Liver (tissue), 9 donors: ENCODE measurements around the gene ERVV-1. TPM values are rescaled to one million over a fixed set of nuclear protein-coding genes. Genes with fewer than 3 reads are reported as not detected.

Experiments
- DNase-seq: peaks from one replicate; pipeline ENCODE4 v3.0.0-alpha.2; 2017; ENCODE audit warnings: low spot score
- H3K27ac ChIP-seq, 2 donors: one replicate each; pipeline ENCODE4 v1.7.0; 2013; ENCODE audit warnings: inconsistent platforms in 2 of 2, low read length in 2 of 2, control low read depth in 1 of 2, low read depth in 1 of 2, mild to moderate bottlenecking in 1 of 2
- H3K27me3 ChIP-seq, 4 donors: one replicate each; pipeline versions ENCODE4 v1.6.1 to v1.7.0; 2013; ENCODE audit warnings: low read length in 3 of 4, inconsistent platforms in 1 of 4, mild to moderate bottlenecking in 1 of 4, moderate library complexity in 1 of 4; ENCODE audit not compliant: control insufficient read depth in 4 of 4, insufficient read depth in 4 of 4
- H3K36me3 ChIP-seq, 4 donors: one replicate each; pipeline versions ENCODE4 v1.6.1 to v1.7.0; 2013; ENCODE audit warnings: low read length in 3 of 4, mild to moderate bottlenecking in 3 of 4, low read depth in 1 of 4, moderate library complexity in 1 of 4; ENCODE audit not compliant: control insufficient read depth in 4 of 4, insufficient read depth in 3 of 4
- H3K4me1 ChIP-seq, 4 donors: one replicate each; pipeline versions ENCODE4 v1.6.1 to v1.7.0; 2013; ENCODE audit warnings: low read length in 3 of 4, mild to moderate bottlenecking in 3 of 4, moderate library complexity in 1 of 4; ENCODE audit not compliant: control insufficient read depth in 4 of 4, insufficient read depth in 4 of 4
- H3K4me3 ChIP-seq, 3 donors: one replicate each; pipeline versions ENCODE4 v1.6.1 to v1.7.0; 2013; ENCODE audit warnings: low read length in 3 of 3, control low read depth in 1 of 3, low read depth in 1 of 3, mild to moderate bottlenecking in 1 of 3
- H3K9ac ChIP-seq, 2 donors: one replicate each; pipeline ENCODE4 v1.7.0; 2013; ENCODE audit warnings: low read length in 2 of 2, mild to moderate bottlenecking in 2 of 2, moderate library complexity in 2 of 2, control low read depth in 1 of 2, low read depth in 1 of 2
- H3K9me3 ChIP-seq, 4 donors: one replicate each; pipeline versions ENCODE4 v1.6.1 to v1.7.0; 2013; ENCODE audit warnings: low read length in 3 of 4; ENCODE audit not compliant: control insufficient read depth in 4 of 4
- EGR1 ChIP-seq, 2 donors: IDR thresholded peaks; 2 replicates each; pipeline ENCODE4 v1.6.1; 2016 to 2018; ENCODE audit warnings: antibody characterized with exemption in 2 of 2, low read depth in 2 of 2
- FOXA1 ChIP-seq: IDR thresholded peaks from 2 replicates; pipeline ENCODE4 v1.6.1; 2016; ENCODE audit warnings: antibody characterized with exemption
- FOXA2 ChIP-seq: IDR thresholded peaks from 2 replicates; pipeline ENCODE4 v1.6.1; 2016; ENCODE audit warnings: antibody characterized with exemption
- GABPA ChIP-seq, 2 donors: IDR thresholded peaks in 1 of 2; conservative IDR thresholded peaks in 1 of 2; 2 replicates each; pipeline ENCODE4 v1.6.1; 2016; ENCODE audit warnings: antibody characterized with exemption in 2 of 2, mild to moderate bottlenecking in 1 of 2, moderate library complexity in 1 of 2
- HNF4A ChIP-seq, 2 donors: conservative IDR thresholded peaks; 2 replicates each; pipeline ENCODE4 v1.6.1; 2016; ENCODE audit warnings: antibody characterized with exemption in 2 of 2, mild to moderate bottlenecking in 2 of 2
- HNF4G ChIP-seq: IDR thresholded peaks from 2 replicates; pipeline ENCODE4 v1.6.1; 2016; ENCODE audit warnings: antibody characterized with exemption
- JUND ChIP-seq, 2 donors: IDR thresholded peaks; 2 replicates each; pipeline ENCODE4 v1.6.1; 2016; ENCODE audit warnings: antibody characterized with exemption in 2 of 2
- NR2F2 ChIP-seq: IDR thresholded peaks from 2 replicates; pipeline ENCODE4 v1.6.1; 2016; ENCODE audit warnings: antibody characterized with exemption
- RAD21 ChIP-seq, 2 donors: IDR thresholded peaks; 2 replicates each; pipeline ENCODE4 v1.6.1; 2016; ENCODE audit warnings: antibody characterized with exemption in 2 of 2, mild to moderate bottlenecking in 2 of 2
- RXRA ChIP-seq, 2 donors: IDR thresholded peaks; 2 replicates each; pipeline ENCODE4 v1.6.1; 2017 to 2018; ENCODE audit warnings: antibody characterized with exemption in 2 of 2, mild to moderate bottlenecking in 1 of 2
- WGBS: extraction: QIAGEN DNeasy Blood & Tissue Kit; methylation state at CpG from one replicate; pipeline ENCODE4 v1.1.7; 2013; 5-methylcytosine and 5-hydroxymethylcytosine counted together
- polyA plus RNA-seq, 2 donors: library from polyadenylated mRNA; stranded (reverse) in 1 of 2; unstranded in 1 of 2; fragments of 200-250 nt in 1 of 2; fragments of >200 nt in 1 of 2; fragmentation: Nextera tagmentation in 1 of 2; extraction: Ambion mirVana in 1 of 2; gene quantifications; one replicate each; pipeline versions ENCODE4 v1.2.1 to v1.2.3, GENCODE V29; 2013 to 2015
- total RNA-seq, 2 donors: library from RNA; depleted of rRNA; stranded (reverse); fragments of >200 nt; gene quantifications; one replicate each; pipeline ENCODE4 v1.2.3, GENCODE V29; 2014
- TF ChIP-seq, protein P1 (sequence below): fragments of 150-350 bp; IDR thresholded peaks from 2 replicates; pipeline ENCODE4 v1.5.1; 2017; ENCODE audit warnings: improper control_type of control experiment, low read depth, low read length; ENCODE audit not compliant: missing input control
- TF ChIP-seq, protein P2 (sequence below): IDR thresholded peaks from 2 replicates; pipeline ENCODE4 v1.6.1; 2016; ENCODE audit warnings: antibody characterized with exemption, mild to moderate bottlenecking
- TF ChIP-seq, protein P3 (sequence below): IDR thresholded peaks from 2 replicates; pipeline ENCODE4 v1.6.1; 2016; ENCODE audit warnings: antibody characterized with exemption
- TF ChIP-seq, protein P4 (sequence below): IDR thresholded peaks from 2 replicates; pipeline ENCODE4 v1.6.1; 2016; ENCODE audit warnings: antibody characterized with exemption
- TF ChIP-seq, protein P5 (sequence below): IDR thresholded peaks from 2 replicates; pipeline ENCODE4 v1.6.1; 2016; ENCODE audit warnings: antibody characterized with exemption
- donor health status: healthy.
- donor health status: healthy.
- donor health status: healthy.
- donor health status: healthy.
- donor health status: healthy.

ERVV-1 gene
- total and polyA plus RNA-seq, 4 donors, result not detected

DNA sequence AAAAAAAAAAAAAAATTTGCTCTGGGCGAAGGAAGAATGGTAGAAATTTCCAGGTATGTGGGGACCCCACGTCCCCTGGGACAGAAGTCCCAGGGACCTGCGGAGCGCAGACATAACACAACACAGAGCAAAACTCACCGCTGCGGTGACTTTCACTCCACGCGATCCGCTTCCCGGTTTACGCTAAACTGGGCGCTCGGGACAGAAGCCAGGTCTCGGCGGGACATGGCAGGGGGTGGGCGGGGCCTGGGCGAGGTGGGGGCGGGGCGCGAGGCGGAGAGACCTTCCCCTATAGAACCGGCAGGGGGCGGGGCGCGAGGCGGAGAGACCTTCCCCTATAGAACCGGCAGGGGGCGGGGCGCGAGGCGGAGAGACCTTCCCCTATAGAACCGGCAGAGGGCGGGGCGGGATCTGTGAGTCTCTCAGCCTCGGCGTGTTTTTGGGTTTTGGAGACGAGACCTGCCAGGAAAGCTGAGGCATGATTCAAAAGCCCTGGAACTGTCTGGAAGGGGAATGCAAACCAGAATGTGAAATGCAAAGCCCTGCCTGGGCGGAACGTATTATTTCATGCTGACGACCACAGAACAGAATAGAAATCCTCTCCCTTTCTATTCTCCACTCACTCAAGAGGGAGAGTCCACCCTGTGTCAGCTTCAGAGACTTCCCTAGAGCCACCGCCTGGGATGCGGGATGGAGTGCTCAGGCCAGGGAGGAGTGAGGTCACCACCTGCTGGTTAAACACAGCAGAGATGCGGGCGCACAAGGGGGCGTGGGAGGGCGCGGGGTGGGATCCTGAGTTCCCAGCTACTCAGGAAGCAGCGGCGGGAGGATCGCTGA lies 20.2 kb upstream of the ERVV-1 start:
- peaks cover 9 to 23% (median 12%) of the 10 kb centered on the region in 4 donors for H3K9me3 ChIP-seq
- H3K4me1 ChIP-seq, result no peaks in the 10 kb centered on the region
- no peaks in the 10 kb centered on the region for H3K36me3 ChIP-seq
- 5% methylated on average over 50 of the region's 50 CpGs for WGBS
- H3K27ac ChIP-seq, result peak overlapping the region; percentile 41 to 66
- TF ChIP-seq, protein P1, sequence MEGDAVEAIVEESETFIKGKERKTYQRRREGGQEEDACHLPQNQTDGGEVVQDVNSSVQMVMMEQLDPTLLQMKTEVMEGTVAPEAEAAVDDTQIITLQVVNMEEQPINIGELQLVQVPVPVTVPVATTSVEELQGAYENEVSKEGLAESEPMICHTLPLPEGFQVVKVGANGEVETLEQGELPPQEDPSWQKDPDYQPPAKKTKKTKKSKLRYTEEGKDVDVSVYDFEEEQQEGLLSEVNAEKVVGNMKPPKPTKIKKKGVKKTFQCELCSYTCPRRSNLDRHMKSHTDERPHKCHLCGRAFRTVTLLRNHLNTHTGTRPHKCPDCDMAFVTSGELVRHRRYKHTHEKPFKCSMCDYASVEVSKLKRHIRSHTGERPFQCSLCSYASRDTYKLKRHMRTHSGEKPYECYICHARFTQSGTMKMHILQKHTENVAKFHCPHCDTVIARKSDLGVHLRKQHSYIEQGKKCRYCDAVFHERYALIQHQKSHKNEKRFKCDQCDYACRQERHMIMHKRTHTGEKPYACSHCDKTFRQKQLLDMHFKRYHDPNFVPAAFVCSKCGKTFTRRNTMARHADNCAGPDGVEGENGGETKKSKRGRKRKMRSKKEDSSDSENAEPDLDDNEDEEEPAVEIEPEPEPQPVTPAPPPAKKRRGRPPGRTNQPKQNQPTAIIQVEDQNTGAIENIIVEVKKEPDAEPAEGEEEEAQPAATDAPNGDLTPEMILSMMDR, result peak; percentile 23
- TF ChIP-seq RAD21 (IDR thresholded peaks at IDR 0.05), result no peak
- no peaks in the 10 kb centered on the region for H3K27me3 ChIP-seq
- peak; percentile 76 for DNase-seq
- peak overlapping the region; percentile 31 to 59 (median 54) for H3K4me3 ChIP-seq
- H3K9ac ChIP-seq, result peak overlapping the region in 1 of 2 donors; percentile 16

DNA sequence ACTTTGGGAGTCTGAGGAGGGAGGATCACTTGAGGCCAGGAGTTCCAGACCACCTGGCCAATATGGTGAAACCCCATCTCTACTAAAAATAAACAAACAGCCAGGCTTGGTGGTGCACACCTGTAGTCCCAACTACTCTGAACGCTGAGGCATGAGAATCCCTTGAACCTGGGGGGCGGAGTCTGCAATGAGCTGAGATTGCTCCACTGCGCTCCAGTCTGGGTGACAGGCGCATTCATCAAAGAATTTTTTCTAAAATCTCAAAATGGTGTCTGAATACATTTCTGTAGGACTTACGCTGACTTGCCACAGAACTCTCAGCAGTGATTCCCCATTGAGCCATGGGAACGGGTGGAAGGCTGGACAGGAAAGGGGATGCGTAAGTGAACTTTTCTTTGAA lies 18.0 kb upstream of the ERVV-1 start:
- H3K36me3 ChIP-seq, result no peaks in the 10 kb centered on the region
- no peak overlapping the region for H3K9ac ChIP-seq
- peaks cover 9 to 23% (median 10%) of the 10 kb centered on the region in 4 donors for H3K9me3 ChIP-seq
- no peak for DNase-seq
- no peak overlapping the region for H3K4me3 ChIP-seq
- H3K27ac ChIP-seq, result no peak overlapping the region
- no peaks in the 10 kb centered on the region for H3K27me3 ChIP-seq
- no peak for TF ChIP-seq JUND (IDR thresholded peaks at IDR 0.05)
- TF ChIP-seq EGR1 (IDR thresholded peaks at IDR 0.05; ENCODE audit: low read depth in 2 of 2), result no peak
- TF ChIP-seq RAD21 (IDR thresholded peaks at IDR 0.05), result no peak
- TF ChIP-seq HNF4A (conservative IDR thresholded peaks at IDR 0.05), result no peak
- TF ChIP-seq RXRA (IDR thresholded peaks at IDR 0.05), result no peak
- TF ChIP-seq, protein P1, result no peak
- TF ChIP-seq, protein P2, sequence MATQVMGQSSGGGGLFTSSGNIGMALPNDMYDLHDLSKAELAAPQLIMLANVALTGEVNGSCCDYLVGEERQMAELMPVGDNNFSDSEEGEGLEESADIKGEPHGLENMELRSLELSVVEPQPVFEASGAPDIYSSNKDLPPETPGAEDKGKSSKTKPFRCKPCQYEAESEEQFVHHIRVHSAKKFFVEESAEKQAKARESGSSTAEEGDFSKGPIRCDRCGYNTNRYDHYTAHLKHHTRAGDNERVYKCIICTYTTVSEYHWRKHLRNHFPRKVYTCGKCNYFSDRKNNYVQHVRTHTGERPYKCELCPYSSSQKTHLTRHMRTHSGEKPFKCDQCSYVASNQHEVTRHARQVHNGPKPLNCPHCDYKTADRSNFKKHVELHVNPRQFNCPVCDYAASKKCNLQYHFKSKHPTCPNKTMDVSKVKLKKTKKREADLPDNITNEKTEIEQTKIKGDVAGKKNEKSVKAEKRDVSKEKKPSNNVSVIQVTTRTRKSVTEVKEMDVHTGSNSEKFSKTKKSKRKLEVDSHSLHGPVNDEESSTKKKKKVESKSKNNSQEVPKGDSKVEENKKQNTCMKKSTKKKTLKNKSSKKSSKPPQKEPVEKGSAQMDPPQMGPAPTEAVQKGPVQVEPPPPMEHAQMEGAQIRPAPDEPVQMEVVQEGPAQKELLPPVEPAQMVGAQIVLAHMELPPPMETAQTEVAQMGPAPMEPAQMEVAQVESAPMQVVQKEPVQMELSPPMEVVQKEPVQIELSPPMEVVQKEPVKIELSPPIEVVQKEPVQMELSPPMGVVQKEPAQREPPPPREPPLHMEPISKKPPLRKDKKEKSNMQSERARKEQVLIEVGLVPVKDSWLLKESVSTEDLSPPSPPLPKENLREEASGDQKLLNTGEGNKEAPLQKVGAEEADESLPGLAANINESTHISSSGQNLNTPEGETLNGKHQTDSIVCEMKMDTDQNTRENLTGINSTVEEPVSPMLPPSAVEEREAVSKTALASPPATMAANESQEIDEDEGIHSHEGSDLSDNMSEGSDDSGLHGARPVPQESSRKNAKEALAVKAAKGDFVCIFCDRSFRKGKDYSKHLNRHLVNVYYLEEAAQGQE, result no peak
- TF ChIP-seq FOXA2, result no peak
- no peak for TF ChIP-seq GABPA (IDR thresholded peaks at IDR 0.05 in 1 of 2, conservative IDR thresholded peaks at IDR 0.05 in 1 of 2)
- no peak for TF ChIP-seq FOXA1
- TF ChIP-seq, protein P3, sequence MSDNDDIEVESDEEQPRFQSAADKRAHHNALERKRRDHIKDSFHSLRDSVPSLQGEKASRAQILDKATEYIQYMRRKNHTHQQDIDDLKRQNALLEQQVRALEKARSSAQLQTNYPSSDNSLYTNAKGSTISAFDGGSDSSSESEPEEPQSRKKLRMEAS, result no peak
- TF ChIP-seq NR2F2, result no peak
- TF ChIP-seq, protein P4, sequence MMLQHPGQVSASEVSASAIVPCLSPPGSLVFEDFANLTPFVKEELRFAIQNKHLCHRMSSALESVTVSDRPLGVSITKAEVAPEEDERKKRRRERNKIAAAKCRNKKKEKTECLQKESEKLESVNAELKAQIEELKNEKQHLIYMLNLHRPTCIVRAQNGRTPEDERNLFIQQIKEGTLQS, result no peak
- TF ChIP-seq, protein P5, sequence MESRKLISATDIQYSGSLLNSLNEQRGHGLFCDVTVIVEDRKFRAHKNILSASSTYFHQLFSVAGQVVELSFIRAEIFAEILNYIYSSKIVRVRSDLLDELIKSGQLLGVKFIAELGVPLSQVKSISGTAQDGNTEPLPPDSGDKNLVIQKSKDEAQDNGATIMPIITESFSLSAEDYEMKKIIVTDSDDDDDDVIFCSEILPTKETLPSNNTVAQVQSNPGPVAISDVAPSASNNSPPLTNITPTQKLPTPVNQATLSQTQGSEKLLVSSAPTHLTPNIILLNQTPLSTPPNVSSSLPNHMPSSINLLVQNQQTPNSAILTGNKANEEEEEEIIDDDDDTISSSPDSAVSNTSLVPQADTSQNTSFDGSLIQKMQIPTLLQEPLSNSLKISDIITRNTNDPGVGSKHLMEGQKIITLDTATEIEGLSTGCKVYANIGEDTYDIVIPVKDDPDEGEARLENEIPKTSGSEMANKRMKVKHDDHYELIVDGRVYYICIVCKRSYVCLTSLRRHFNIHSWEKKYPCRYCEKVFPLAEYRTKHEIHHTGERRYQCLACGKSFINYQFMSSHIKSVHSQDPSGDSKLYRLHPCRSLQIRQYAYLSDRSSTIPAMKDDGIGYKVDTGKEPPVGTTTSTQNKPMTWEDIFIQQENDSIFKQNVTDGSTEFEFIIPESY, result no peak
- no peak for TF ChIP-seq HNF4G
- WGBS, result 91% methylated on average over 7 of the region's 7 CpGs
- H3K4me1 ChIP-seq, result no peaks in the 10 kb centered on the region
